Activated T-helper 1 cell treated with anti-CD3 and anti-CD28 coated beads, Interleukin-2, amount 50 U/mL, for 16 hours (primary cell): ENCODE results near the gene UIMC1.
"Not testable (repeated sequence)": the region's sequence is repeated elsewhere in the genome, so short reads cannot be mapped to it uniquely, and the experiment has no call there.

ENCODE experiments used
- DNase-seq, 2 donors: peaks; one replicate each; pipeline ENCODE4 v3.0.0-alpha.2; 2020; ENCODE audit warnings: low read depth in 1 of 2, low spot score in 1 of 2

The UIMC1 gene

GRCh38 chr5:176873011-176873410 is 133.6 kb downstream of the UIMC1 start:
- DNase-seq: not testable (repeated sequence)

DNA sequence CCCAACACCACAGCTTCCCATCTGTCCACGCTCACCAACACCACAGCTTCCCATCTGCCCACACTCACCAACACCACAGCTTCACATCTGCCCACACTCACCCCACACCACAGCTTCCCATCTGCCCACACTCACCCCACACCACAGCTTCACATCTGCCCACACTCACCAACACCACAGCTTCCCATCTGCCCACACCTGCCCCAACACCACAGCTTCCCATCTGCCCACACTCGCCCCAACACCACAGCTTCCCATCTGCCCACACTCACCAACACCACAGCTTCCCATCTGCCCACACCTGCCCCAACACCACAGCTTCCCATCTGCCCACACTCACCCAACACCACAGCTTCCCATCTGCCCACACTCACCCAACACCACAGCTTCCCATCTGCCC is 134.0 kb downstream of the UIMC1 start:
- DNase-seq: not testable (repeated sequence)

GRCh38 chr5:176870644-176871043 is 135.9 kb downstream of the UIMC1 start:
- not testable (repeated sequence) for DNase-seq

DNA sequence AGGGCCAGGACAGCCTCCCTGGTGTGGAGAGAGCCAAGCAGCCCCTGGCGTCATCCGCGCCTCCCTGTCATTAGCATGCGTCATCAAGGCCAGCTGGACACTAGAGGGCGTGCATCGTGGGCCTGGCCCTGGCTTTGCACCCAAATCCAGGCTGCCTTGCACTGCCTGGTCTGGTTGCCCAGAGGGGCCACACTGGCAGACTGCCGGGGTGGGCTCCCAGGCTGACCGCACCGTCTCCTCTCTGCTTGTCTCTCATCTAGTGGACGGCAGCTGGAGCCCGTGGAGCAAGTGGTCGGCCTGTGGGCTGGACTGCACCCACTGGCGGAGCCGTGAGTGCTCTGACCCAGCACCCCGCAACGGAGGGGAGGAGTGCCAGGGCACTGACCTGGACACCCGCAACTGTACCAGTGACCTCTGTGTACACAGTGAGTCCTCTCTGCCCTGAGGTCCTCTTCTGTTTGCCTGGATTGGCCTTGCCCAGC is 136.4 kb downstream of the UIMC1 start:
- no peak for DNase-seq

DNA sequence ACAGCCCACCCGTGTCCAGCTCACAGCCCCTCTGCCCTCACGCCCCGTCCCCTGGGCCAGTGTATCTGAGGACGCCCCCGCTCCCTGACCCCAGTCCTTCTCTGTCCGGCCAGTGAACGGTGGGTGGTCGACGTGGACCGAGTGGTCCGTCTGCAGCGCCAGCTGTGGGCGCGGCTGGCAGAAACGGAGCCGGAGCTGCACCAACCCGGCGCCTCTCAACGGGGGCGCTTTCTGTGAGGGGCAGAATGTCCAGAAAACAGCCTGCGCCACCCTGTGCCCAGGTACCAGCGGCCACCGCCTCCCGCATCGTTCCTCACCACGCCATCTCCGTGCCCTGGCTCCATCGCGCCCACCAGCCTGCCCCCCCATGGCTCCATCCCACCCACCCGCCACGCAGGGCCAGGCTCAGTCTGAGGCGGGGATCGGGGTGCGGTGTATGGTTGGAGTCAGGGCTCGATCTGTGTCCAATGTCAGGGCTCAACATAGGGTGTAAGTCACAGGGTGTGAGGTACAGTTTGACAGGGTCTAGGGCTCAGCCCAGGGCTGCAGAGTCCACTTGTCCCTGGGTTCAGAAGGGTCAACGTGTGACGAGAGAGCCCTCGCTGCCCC is 137.0 kb downstream of the UIMC1 start:
- DNase-seq: no peak

GRCh38 chr5:176868731-176869130 is 137.8 kb downstream of the UIMC1 start:
- no peak for DNase-seq

GRCh38 chr5:176868126-176868525 is 138.5 kb downstream of the UIMC1 start:
- DNase-seq: no peak

- no peak for DNase-seq
Measured at GRCh38 chr5:176866707-176867310, 139.8 kb downstream of the UIMC1 start.

DNA sequence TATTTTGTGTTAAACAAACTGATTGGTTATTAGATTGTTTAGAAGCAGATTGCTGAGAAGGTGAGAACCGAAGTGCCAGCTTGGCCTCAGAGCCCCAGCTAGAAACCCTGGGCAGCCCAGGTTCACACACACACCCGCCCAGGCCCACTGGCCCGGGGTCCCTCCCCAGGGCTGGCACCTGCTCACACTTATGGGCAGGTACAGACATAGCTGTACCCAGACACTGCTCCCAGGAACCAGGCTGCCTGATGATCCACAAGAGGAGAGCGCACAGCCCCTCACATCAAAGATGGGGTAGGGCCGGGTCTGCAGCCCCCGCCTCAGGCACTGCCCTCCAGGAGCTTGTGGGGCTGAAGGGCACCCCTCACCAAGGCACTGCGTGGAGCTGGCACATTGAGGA is 140.6 kb downstream of the UIMC1 start:
- DNase-seq: no peak

DNA sequence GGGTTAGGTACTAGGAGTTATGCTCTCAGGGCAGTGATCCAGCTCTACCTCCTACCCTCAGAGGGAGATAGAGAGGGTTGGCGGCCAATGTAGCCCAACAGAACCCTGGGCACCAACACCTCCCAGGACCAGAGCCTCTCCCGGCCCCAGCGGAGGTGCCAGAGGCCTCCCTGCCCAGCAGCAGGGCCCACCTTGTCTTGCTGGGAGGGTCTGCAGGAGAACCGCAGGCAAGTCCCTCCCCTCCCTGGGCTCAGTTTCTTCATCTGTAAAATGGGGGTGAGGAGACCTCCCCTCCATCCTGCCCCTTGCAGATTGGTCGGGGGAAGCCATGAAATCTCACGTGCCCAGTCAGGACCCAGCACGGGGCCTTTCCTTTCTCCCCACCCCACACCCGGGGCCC is 141.8 kb downstream of the UIMC1 start:
- DNase-seq: no peak

DNA sequence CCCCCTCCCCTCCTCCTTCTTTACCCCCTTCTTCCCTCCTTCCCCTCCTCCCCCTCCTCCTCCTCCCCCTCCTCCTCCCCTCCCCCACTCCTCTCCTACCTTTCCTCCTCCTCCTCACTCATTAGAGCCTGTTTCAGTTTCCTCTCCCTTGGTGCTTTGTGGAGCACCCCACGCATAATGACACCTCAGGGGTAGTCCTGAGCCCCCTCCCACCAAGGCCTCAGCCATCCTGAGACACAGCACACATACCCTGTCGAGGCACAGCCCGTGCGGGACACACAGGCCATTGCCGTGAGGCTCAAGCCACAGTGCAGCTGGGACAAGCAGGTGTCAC is 142.8 kb downstream of the UIMC1 start:
- no peak for DNase-seq

GRCh38 chr5:176863041-176863764 is 143.4 kb downstream of the UIMC1 start:
- DNase-seq: no peak

DNA sequence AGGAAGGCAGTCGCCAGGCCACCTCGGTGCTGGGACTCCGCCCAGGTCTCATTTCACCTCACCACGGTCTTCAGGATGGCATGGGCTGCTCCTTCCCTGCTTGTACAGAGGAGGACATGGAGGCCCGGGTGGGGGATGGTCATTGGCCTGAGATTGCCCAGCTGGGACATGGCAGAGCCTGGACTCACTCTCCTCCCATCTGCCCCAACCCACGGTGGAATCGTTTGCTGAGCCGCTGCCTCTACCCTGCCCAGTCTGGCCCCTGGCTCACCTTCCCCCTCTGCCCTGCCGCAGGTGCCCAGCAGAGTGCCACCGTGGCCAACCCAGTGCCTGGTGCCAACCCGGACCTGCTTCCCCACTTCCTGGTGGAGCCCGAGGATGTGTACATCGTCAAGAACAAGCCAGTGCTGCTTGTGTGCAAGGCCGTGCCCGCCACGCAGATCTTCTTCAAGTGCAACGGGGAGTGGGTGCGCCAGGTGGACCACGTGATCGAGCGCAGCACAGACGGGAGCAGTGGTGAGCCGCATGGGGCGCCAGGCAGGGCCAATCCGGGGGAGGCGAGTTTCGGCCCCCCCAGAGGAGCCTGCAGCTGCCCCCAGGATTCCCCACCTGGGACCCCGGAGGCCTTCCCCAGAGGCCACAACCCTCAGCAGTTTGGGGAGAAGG is 144.1 kb downstream of the UIMC1 start:
- no peak for DNase-seq

DNA sequence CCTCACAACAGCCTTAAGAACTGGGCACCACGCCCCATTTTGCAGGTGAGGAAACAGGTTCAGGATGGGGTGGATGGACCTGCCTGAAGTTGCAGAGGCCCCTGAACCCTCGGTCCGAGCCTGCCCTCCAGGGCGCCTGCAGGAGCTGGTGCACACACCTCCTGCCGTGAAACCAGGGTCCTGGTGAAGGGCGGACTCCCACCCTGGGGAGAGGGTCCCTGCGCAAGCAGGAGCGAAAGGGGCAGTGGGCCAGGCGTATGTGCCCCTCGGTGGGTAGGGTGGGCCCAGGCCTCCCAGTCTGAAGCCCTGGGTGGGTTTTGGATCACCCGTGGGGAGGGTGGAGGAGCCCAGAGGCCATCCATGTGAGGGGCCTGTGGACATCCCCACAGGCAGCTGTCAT is 145.3 kb downstream of the UIMC1 start:
- DNase-seq: no peak

DNA sequence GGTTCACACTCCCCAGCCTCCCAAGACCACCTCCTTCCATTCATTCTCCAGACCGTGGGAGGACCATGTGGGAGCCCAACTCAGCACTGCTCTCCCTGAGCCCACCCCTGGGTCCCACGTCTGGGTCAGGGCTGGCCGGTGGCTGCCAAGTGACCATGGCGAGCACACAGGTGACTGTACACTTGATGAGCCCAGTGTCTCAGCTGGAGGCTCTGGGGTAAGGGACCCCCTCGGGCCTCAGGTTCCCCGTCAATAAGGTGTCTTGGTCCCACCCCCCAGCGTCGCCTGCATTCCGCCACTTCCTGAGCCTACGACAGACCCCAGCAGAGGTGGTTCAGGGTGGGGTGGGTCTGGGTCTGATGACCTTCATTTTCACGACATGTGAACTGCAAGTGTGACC is 146.2 kb downstream of the UIMC1 start:
- no peak for DNase-seq

DNA sequence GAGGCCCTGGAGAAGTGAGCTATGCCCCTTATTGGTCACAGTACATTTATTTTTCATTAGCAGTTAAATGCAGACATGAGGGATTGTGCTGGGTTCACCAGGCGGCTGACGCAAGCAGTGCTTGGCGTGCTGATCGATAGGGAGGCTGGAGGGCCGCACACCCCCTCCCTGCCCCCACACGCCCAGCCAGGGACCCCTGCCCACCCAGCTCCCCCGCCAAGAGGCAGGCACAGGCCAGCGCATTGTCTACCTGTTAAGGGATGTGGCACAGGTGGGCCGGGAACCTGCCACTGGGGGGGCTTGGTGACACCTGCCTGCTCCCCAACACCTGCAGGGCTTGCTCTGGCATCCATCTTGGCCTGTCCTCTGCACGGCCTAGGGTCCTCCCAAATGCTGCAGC is 146.7 kb downstream of the UIMC1 start:
- DNase-seq: no peak

DNA sequence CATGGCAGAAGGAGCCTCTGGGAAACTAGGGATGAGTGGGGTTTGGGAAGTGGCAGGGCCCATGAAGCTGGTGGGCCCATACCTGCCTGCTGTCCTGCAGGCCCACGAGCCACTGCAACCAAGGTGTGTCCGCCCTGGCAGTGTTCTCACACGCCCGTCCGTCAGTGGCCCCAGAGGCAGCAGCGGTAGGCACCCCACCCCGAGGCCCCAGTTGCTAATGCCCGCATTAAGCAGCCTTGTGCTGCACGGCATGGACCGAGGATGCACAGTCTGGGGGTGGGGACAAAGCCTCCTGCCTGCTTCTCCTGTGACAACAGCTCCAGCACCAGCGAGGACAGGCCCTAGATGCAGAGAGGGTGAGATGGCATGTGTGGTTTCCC is 148.7 kb downstream of the UIMC1 start:
- no peak for DNase-seq

DNA sequence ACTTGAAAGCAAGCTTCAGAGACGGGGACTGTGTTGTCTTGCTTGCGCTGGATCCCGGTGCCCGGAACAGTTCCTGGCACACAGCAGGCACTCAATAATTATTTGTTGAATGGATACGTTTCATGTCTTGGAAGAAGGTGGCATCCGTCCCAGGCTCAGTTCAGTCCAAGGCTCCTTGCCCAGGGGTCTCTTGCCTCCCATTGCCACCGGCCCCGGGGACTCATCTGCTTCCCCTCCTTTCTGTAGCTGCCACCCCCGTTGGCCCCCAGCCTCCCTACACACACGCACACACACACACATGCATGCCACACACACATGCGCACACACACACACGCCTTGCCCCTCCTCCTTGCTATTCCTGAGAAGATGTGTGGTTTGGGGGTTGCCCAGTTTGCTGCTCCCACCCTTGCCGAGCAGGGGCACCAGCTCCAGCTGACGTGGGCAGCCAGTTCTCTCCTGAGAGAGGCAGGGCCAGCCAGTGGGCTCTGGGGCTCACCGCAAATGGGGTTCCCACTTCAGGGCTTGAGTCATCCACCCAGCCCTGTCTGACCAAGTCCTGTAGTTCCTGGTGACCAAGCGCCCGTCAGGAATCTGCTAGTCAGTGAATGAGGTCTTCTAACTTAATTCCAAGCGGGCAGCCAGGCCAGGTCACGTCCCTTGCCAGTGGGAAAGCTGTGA is 149.2 kb downstream of the UIMC1 start:
- DNase-seq: no peak

DNA sequence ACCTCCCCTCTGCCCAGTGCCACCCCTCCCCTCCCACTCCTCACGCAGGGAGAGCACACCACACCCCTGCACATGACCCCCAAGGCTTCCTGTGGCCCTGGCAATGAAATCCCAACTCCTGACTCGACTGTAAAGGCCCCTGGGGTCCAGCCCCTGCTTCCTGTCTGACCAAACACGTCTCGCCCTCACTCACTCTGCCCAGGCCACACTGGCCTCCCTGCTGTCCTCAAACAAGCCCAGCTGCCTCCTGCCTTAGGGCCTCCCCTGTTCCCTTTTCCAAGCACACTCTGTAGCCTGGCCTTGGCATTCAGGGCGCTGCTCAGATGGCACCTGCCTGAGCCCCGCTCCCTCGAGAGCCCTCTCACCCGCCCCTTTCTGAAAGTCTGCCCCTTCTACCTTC is 149.8 kb downstream of the UIMC1 start:
- no peak for DNase-seq

DNA sequence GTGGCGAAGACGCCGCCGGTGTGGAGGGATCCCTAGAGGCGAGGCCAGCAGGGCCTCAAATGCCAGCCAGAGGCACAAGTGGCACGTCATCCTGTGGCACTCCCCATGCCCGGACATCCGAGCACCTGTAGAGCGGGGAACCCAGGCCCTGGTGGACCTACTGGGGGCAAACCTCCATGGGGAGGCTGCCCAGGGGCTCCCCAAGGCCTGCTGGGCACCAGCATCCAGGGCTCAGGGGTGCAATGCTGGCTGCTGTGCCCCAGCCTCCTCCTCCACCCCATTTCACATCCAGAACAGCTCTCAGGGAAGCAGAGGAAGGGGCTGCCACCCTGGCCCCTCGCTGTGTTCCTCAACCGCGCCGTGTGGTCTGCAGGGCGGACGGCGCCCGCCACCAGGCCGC is 151.0 kb downstream of the UIMC1 start:
- no peak for DNase-seq
